Panc1 (cell line): Measurements from ENCODE around the gene USP6NL. TPM values are rescaled to one million over a fixed set of nuclear protein-coding genes. Genes with fewer than 3 reads are reported as not detected.

Source experiments
- ATAC-seq: fragments of 200-7000 bp; cut with Tn5 transposase; 2 replicates; pipeline ENCODE4 v1.9.1; 2020; ENCODE audit warnings: mild to moderate bottlenecking, moderate library complexity
- BruUV-seq: library from RNA; stranded (reverse); fragments of 400-500 nt; replicated peaks from 2 replicates; lab custom pipeline; 2021; lab: Mats Ljungman, UMichigan
- CTCF ChIA-PET: fragments of 300-600 bp; sonication (Branson Sonifier 250); formaldehyde crosslinking; loops from one replicate; lab custom pipeline; 2022; ENCODE audit warnings: antibody characterized with exemption; lab: Charles Lee
- POLR2A ChIA-PET: fragments of 300-600 bp; sonication (Branson Sonifier 250); formaldehyde crosslinking; loops from one replicate; lab custom pipeline; 2022; ENCODE audit warnings: antibody characterized with exemption; lab: Charles Lee
- DNase-seq: peaks from one replicate; pipeline ENCODE4 v3.0.0-alpha.2; 2010; ENCODE audit warnings: low read depth, low spot score
- H3K27ac ChIP-seq: 2 replicates; pipeline ENCODE4 v1.5.1; 2011; ENCODE audit warnings: mild to moderate bottlenecking, low read length, inconsistent platforms
- H3K27me3 ChIP-seq: fragments of 200-500 bp; sonication (Bioruptor generic); 2 replicates; pipeline ENCODE4 v1.6.0; 2014; ENCODE audit warnings: low read length, inconsistent platforms; ENCODE audit not compliant: control insufficient read depth, insufficient read depth
- H3K36me3 ChIP-seq: fragments of 200-500 bp; sonication (Bioruptor generic); 2 replicates; pipeline ENCODE4 v1.5.1; 2014; ENCODE audit warnings: inconsistent platforms, mild to moderate bottlenecking, low read length, moderate library complexity; ENCODE audit not compliant: control insufficient read depth, insufficient read depth
- H3K4me1 ChIP-seq: 2 replicates; pipeline ENCODE4 v1.5.1; 2011; ENCODE audit warnings: inconsistent platforms, mild to moderate bottlenecking, low read length, moderate library complexity; ENCODE audit not compliant: control insufficient read depth, insufficient read depth
- H3K4me3 ChIP-seq, 2 experiments: 2 replicates each; pipeline ENCODE4 v1.5.1; 2011 to 2012; ENCODE audit warnings: low read depth in 2 of 2, low read length in 2 of 2, mild to moderate bottlenecking in 2 of 2, inconsistent platforms in 1 of 2, moderate library complexity in 1 of 2
- H3K9me3 ChIP-seq: fragments of 200-500 bp; sonication (Bioruptor generic); 2 replicates; pipeline ENCODE4 v1.5.1; 2014; ENCODE audit warnings: low read depth, mild to moderate bottlenecking, inconsistent platforms, low read length, moderate library complexity; ENCODE audit not compliant: control insufficient read depth, insufficient read depth
- CTCF ChIP-seq: fragments of 450-650 bp; IDR thresholded peaks from 2 replicates; pipeline ENCODE4 v1.5.1; 2017; ENCODE audit warnings: mild to moderate bottlenecking
- POLR2AphosphoS5 ChIP-seq: IDR thresholded peaks from 2 replicates; pipeline ENCODE4 v1.6.1; 2012; ENCODE audit warnings: mild to moderate bottlenecking, low read depth, low read length, moderate library complexity
- REST ChIP-seq, 2 experiments: IDR thresholded peaks; 2 replicates each; pipeline ENCODE4 v1.6.1; 2011 to 2012; ENCODE audit warnings: low read depth in 2 of 2, control low read depth in 1 of 2, low read length in 1 of 2, mild to moderate bottlenecking in 1 of 2, moderate library complexity in 1 of 2; ENCODE audit not compliant: insufficient read depth in 1 of 2
- SIN3A ChIP-seq: IDR thresholded peaks from 2 replicates; pipeline ENCODE4 v1.6.1; 2012; ENCODE audit warnings: low read depth, mild to moderate bottlenecking, low read length, moderate library complexity, borderline replicate concordance; ENCODE audit not compliant: insufficient read depth
- TCF7L2 ChIP-seq: IDR thresholded peaks from 2 replicates; pipeline ENCODE4 v1.6.1; 2011; ENCODE audit warnings: mild to moderate bottlenecking, low read depth, low read length, inconsistent platforms
- in situ Hi-C: cut with HindIII; loops from 2 replicates; pipeline ENCODE4 v1.10.0; 2016; ENCODE audit warnings: low sequenced_read_pairs, low pct_unique_long_range_greater_than_20kb
- intact Hi-C: fragments of 100-400 bp; cut with micrococcal nuclease; formaldehyde crosslinking; loops from one replicate; pipeline ENCODE4 v1.10.0; 2022; ENCODE audit not compliant: unreplicated experiment
- total RNA-seq: library from RNA; stranded (reverse); gene quantifications from one replicate; pipeline ENCODE4 v1.2.1, GENCODE V29; 2021; ENCODE audit not compliant: unreplicated experiment

Gene USP6NL
- total RNA-seq, 1 experiment from 2014 or later = 13.9 TPM

DNA sequence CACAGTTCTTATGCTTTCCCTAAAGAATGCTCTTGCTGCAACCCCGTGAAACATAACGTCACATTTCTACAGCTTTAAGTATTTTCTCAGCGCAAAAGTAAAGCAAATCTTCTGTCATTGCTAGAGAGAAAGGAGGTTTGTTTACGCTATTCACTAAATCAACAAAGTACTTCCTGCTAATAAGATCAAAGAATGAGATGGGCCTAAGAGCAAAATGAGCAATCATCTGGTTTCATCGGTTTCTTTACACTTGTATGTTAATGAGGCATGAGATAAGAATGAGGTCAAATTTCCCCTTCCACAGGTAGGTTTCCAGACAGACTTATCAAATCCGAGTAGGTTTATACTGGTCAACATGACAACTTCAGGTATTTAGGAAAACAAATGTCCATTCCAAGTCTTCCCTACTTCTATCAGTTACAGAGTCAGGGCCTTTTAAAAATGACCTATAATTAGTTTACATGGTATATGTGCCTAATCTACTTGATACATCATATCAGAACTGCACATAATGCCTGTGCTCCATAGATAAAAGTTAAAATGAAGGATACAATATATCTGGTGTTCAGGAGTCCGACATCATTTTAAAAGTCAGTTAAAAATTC, 8.4 kb downstream of the USP6NL start:
- CTCF ChIA-PET = no interaction called here
- in situ Hi-C loops = no loop called here

GRCh38 chr10:11602358-11602757, 9.1 kb downstream of the USP6NL start:
- H3K4me1 ChIP-seq = peaks cover 22% of the 10 kb centered on the region
- ChIA-PET CTCF (no interaction called here), POLR2A (no interaction called here)
- no TSS peak for BruUV-seq
- TF ChIP-seq POLR2AphosphoS5 (no peak), REST (IDR thresholded peaks at IDR 0.05; ENCODE audit: insufficient read depth in 1 of 2, low read depth in 2 of 2, low read length in 1 of 2) (no peak), SIN3A (no peak), TCF7L2 (no peak)
- intact Hi-C loops = no loop called here
- in situ Hi-C loops = no loop called here
- no peaks in the 10 kb centered on the region for H3K9me3 ChIP-seq
- no peak for DNase-seq
- H3K27ac ChIP-seq = no peak overlapping the region
- no peak for ATAC-seq
- H3K4me3 ChIP-seq = no peak overlapping the region
- no peaks in the 10 kb centered on the region for H3K36me3 ChIP-seq
- H3K27me3 ChIP-seq = no peaks in the 10 kb centered on the region

More for the DNA sequence above, 8.4 kb downstream of the USP6NL start:
- no peak for TF ChIP-seq REST (IDR thresholded peaks at IDR 0.05; ENCODE audit: insufficient read depth in 1 of 2, low read depth in 2 of 2, low read length in 1 of 2)
- no peak for TF ChIP-seq CTCF
- 0 out of 2 replicates have a peak, but pooled peaks have one; percentile 20 for TF ChIP-seq TCF7L2
- no peaks in the 10 kb centered on the region for H3K27me3 ChIP-seq
- no peaks in the 10 kb centered on the region for H3K36me3 ChIP-seq
- H3K4me1 ChIP-seq = peaks cover 22% of the 10 kb centered on the region
- no TSS peak for BruUV-seq
- POLR2A ChIA-PET = no interaction called here
- H3K4me3 ChIP-seq = no peak overlapping the region
- intact Hi-C loops = no loop called here
- H3K9me3 ChIP-seq = no peaks in the 10 kb centered on the region
- no peak for ATAC-seq
- no peak for DNase-seq
- 0 out of 2 replicates have a peak overlapping the region, but pooled peaks have one; percentile 39 for H3K27ac ChIP-seq
